Measurements from ENCODE around the gene DOK6. TPM values are rescaled to one million over a fixed set of nuclear protein-coding genes. Genes with fewer than 3 reads are reported as not detected.
A peak's percentile ranks its signal among the peaks of the same experiment; 100 is the strongest.

DOK6 gene
- total and polyA plus RNA-seq, 2 of the 13 experiments (the other 11 are each of a cell fraction or from before 2014, with no cell fraction given): 17.0 to 17.2 TPM

GRCh38 chr18:69890558-69890957 is 489.9 kb downstream of the DOK6 start (continued):
- TF ChIP-seq RERE (CRISPR knock-in tag; IDR thresholded peaks at IDR 0.05; ENCODE audit: low read depth) (no peak), ZNF7 (CRISPR knock-in tag; IDR thresholded peaks at IDR 0.05) (no peak), MBNL3 (CRISPR knock-in tag; conservative IDR thresholded peaks at IDR 0.05) (no peak)

- in situ Hi-C loops (cut with HindIII; ENCODE audit: extremely low pct_ligation_motif_present, low pct_unique_long_range_greater_than_20kb) (no loop called here), intact Hi-C loops (cut with micrococcal nuclease; ENCODE audit: unreplicated experiment) (no loop called here)
- BruUV-seq (replicated peaks): no TSS peak
- Histone ChIP-seq H3K27me3 (ENCODE audit: control insufficient read depth in 1 of 2, insufficient read depth in 2 of 2, low read length in 2 of 2) (no peaks in the 10 kb centered on the region), H4K20me1 (ENCODE audit: insufficient read depth, low read length) (no peaks in the 10 kb centered on the region), H3K27ac (ENCODE audit: extremely low read length, insufficient read depth, low read length) (no peak overlapping the region), H2AFZ (ENCODE audit: low read length) (no peak overlapping the region), H3K9me3 (ENCODE audit: low read length) (no peaks in the 10 kb centered on the region), H3K4me2 (ENCODE audit: low read depth, low read length) (no peak overlapping the region), H3K9ac (ENCODE audit: insufficient read depth, low read depth, low read length) (no peak overlapping the region), H3K4me3 (replicated peaks in 1 of 3; ENCODE audit: insufficient read depth in 1 of 3, low read depth in 2 of 3, low read length in 3 of 3) (no peak overlapping the region), H3K79me2 (ENCODE audit: insufficient read depth, low read length) (no peaks in the 10 kb centered on the region), H3K36me3 (replicated peaks in 1 of 2; ENCODE audit: control insufficient read depth in 1 of 2, insufficient read depth in 2 of 2, low read length in 2 of 2) (no peaks in the 10 kb centered on the region), H3K4me1 (ENCODE audit: insufficient read depth, low read length) (peaks cover 13% of the 10 kb centered on the region)
- TF ChIP-seq ZSCAN12 (CRISPR knock-in tag; IDR thresholded peaks at IDR 0.05): no peak
- TF ChIP-seq FOXO1 (CRISPR knock-in tag; IDR thresholded peaks at IDR 0.05): no peak
- no peak for TF ChIP-seq SKI (IDR thresholded peaks at IDR 0.05; ENCODE audit: partially characterized antibody)
- no peak for TF ChIP-seq ZC3H4 (CRISPR knock-in tag; IDR thresholded peaks at IDR 0.05; ENCODE audit: borderline replicate concordance)
- TF ChIP-seq PCBP1 (IDR thresholded peaks at IDR 0.05; ENCODE audit: borderline replicate concordance, low read depth, low read length): peak; percentile 78; the same call in 1 of the 2 replicates
- TF ChIP-seq PCBP2 (optimal IDR thresholded peaks at IDR 0.05; ENCODE audit: low read depth, low read length, poor library complexity, severe bottlenecking): peak; percentile 49
- TF ChIP-seq HNRNPK (IDR thresholded peaks at IDR 0.05; ENCODE audit: low read depth, low read length, poor library complexity, severe bottlenecking): peak; percentile 96
- no peak for TF ChIP-seq ZNF317 (CRISPR knock-in tag; IDR thresholded peaks at IDR 0.05)
- TF ChIP-seq, protein P1, sequence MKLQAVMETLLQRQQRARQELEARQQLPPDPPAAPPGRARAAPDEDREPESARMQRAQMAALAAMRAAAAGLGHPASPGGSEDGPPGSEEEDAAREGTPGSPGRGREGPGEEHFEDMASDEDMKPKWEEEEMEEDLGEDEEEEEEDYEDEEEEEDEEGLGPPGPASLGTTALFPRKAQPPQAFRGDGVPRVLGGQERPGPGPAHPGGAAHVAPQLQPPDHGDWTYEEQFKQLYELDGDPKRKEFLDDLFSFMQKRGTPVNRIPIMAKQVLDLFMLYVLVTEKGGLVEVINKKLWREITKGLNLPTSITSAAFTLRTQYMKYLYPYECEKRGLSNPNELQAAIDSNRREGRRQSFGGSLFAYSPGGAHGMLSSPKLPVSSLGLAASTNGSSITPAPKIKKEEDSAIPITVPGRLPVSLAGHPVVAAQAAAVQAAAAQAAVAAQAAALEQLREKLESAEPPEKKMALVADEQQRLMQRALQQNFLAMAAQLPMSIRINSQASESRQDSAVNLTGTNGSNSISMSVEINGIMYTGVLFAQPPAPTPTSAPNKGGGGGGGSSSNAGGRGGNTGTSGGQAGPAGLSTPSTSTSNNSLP (IDR thresholded peaks at IDR 0.05; ENCODE audit: low read depth, low read length): no peak
- TF ChIP-seq NR1H2 (CRISPR knock-in tag; IDR thresholded peaks at IDR 0.05; ENCODE audit: borderline replicate concordance, low read depth): no peak
- FAIRE-seq (no peak), DNase-seq (ENCODE audit: low spot score) (no peak), ATAC-seq (no peak)
- CTCF ChIA-PET (ENCODE audit: low intra/inter-chr PET ratio, low total read pairs): no interaction called here
- WGBS (ENCODE audit: low lambda C conversion rate): 96% methylated on average over 2 of the region's 2 CpGs
- POLR2A ChIA-PET: no interaction called here
Measured at GRCh38 chr18:69894467-69894866, 493.8 kb downstream of the DOK6 start.
